HepG2 (cell line): Measurements from ENCODE around the gene BCL6. TPM values are rescaled to one million over a fixed set of nuclear protein-coding genes. Genes with fewer than 3 reads are reported as not detected.
A peak's percentile ranks its signal among the peaks of the same experiment; 100 is the strongest.

ENCODE experiments used
- FOSL2 ChIP-seq: sonication (generic); formaldehyde crosslinking; IDR thresholded peaks from 2 replicates; pipeline ENCODE4 v1.4.0; 2020; ENCODE audit warnings: missing genetic modification reagents
- GATAD1 ChIP-seq: IDR thresholded peaks from 2 replicates; pipeline ENCODE4 v1.6.1; 2016; ENCODE audit warnings: missing genetic modification reagents, missing compliant biosample characterization
- HNRNPK ChIP-seq: fragments of 200-400 bp; formaldehyde crosslinking; IDR thresholded peaks from 2 replicates; pipeline ENCODE4 v1.6.1; 2018; ENCODE audit warnings: low read length, low read depth, moderate library complexity, mild to moderate bottlenecking; ENCODE audit not compliant: poor library complexity, severe bottlenecking
- ISL2 ChIP-seq: sonication (generic); formaldehyde crosslinking; IDR thresholded peaks from 2 replicates; pipeline ENCODE4 v1.5.0; 2020; ENCODE audit warnings: missing genetic modification reagents
- PHF21A ChIP-seq: sonication (generic); formaldehyde crosslinking; IDR thresholded peaks from 2 replicates; pipeline ENCODE4 v1.5.0; 2020; ENCODE audit warnings: mild to moderate bottlenecking, missing genetic modification reagents
- SNAI1 ChIP-seq: sonication (generic); formaldehyde crosslinking; IDR thresholded peaks from 2 replicates; pipeline ENCODE4 v1.5.0; 2020; ENCODE audit warnings: mild to moderate bottlenecking, missing genetic modification reagents, borderline replicate concordance
- WIZ ChIP-seq: sonication (generic); formaldehyde crosslinking; IDR thresholded peaks from 2 replicates; pipeline ENCODE4 v1.5.1; 2020; ENCODE audit warnings: mild to moderate bottlenecking, missing genetic modification reagents
- ZNF558 ChIP-seq: sonication (generic); formaldehyde crosslinking; IDR thresholded peaks from 2 replicates; pipeline ENCODE4 v1.9.0; 2022; ENCODE audit warnings: mild to moderate bottlenecking, missing genetic modification reagents, borderline replicate concordance
- ZNF570 ChIP-seq: sonication (generic); formaldehyde crosslinking; IDR thresholded peaks from 2 replicates; pipeline ENCODE4 v1.4.0; 2020; ENCODE audit warnings: mild to moderate bottlenecking, missing genetic modification reagents, borderline replicate concordance
- ZNF790 ChIP-seq: sonication (generic); formaldehyde crosslinking; IDR thresholded peaks from 2 replicates; pipeline ENCODE4 v1.8.0; 2022; ENCODE audit warnings: missing genetic modification reagents, mild to moderate bottlenecking, borderline replicate concordance
- polyA plus RNA-seq, 8 experiments: library from polyadenylated mRNA; depleted of rRNA in 3 of 8; stranded (reverse) in 7 of 8; unstranded in 1 of 8; fragments of >200 nt; fragmentation: Illumina TruSeq in 4 of 8; extraction: Trizol in 4 of 8; gene quantifications; 2 replicates each; pipeline versions ENCODE4 v1.2.1 to v1.2.3, GENCODE V29; 2011 to 2016; ENCODE audit warnings: low read depth in 4 of 8, missing spikeins in 1 of 8, mixed read lengths in 1 of 8; ENCODE audit not compliant: insufficient read depth in 1 of 8
- total RNA-seq, 5 experiments: library from RNA; depleted of rRNA; stranded (reverse); fragments of >200 nt; fragmentation: Illumina TruSeq; extraction: Trizol; gene quantifications; 2 replicates each; pipeline ENCODE4 v1.2.3, GENCODE V29; 2016; ENCODE audit warnings: low read depth in 1 of 5
- TF ChIP-seq, protein P1 (sequence below): sonication (generic); formaldehyde crosslinking; IDR thresholded peaks from 2 replicates; pipeline ENCODE4 v1.4.0; 2020; ENCODE audit warnings: missing genetic modification reagents
- TF ChIP-seq, protein P2 (sequence below): sonication (generic); formaldehyde crosslinking; IDR thresholded peaks from 2 replicates; pipeline ENCODE4 v1.8.1; 2023; ENCODE audit warnings: mild to moderate bottlenecking, missing genetic modification reagents
- TF ChIP-seq, protein P3 (sequence below): sonication (generic); formaldehyde crosslinking; IDR thresholded peaks from 2 replicates; pipeline ENCODE4 v1.4.0; 2020; ENCODE audit warnings: mild to moderate bottlenecking, missing genetic modification reagents
- TF ChIP-seq, protein P4 (sequence below): IDR thresholded peaks from 2 replicates; pipeline ENCODE4 v1.4.0; 2020; ENCODE audit warnings: mild to moderate bottlenecking, missing genetic modification reagents
- TF ChIP-seq, protein P5 (sequence below): conservative IDR thresholded peaks from 2 replicates; pipeline ENCODE4 v1.6.1; 2018; ENCODE audit warnings: missing genetic modification reagents

Gene BCL6
- total and polyA plus RNA-seq, 2 of the 13 experiments (the other 11 are each of a cell fraction or from before 2014, with no cell fraction given): 21.2 to 53.7 TPM

DNA sequence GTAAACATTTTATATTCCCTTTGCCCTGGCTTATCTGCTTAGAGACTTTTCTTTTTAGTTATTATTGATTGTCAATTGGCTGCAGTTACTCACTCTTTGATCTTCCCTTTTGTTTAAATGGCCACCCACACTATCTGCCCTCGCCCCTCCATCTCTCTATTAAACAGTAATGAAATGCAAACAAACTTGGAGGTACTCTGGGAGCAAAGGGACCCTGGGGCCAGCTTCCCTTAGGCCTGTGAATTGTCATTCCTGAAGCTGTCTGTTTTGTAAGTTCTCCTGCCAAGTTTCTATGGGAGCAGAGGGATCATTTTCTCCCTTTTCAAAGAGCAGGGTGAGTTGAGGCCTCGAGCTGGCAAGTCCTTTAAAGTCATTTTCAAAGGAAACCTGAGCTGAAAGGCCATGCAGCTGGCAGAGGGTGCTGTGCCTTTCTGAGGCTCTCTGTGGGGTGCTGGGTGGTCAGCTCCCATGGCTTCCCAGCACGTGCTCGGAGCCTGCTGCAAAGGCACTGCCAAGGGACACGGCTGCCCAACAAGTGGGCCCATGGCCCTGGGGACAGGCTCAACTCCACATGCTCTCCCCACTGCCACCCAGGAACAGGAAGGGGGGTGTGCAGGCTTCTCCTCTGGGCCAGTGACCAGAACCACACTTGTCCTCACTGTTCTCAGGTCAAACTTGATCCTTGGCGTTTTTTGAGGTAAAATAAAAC, 25.5 kb downstream of the BCL6 start (continued):
- TF ChIP-seq, protein P1, sequence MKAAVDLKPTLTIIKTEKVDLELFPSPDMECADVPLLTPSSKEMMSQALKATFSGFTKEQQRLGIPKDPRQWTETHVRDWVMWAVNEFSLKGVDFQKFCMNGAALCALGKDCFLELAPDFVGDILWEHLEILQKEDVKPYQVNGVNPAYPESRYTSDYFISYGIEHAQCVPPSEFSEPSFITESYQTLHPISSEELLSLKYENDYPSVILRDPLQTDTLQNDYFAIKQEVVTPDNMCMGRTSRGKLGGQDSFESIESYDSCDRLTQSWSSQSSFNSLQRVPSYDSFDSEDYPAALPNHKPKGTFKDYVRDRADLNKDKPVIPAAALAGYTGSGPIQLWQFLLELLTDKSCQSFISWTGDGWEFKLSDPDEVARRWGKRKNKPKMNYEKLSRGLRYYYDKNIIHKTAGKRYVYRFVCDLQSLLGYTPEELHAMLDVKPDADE (CRISPR knock-in tag): no peak
- TF ChIP-seq ISL2 (peak; percentile 95), HNRNPK (no peak), FOSL2 (peak; percentile 63; the same call in 1 of the 2 replicates), GATAD1 (CRISPR knock-in tag) (no peak), PHF21A (peak; percentile 85), WIZ (CRISPR knock-in tag) (no peak), ZNF570 (CRISPR knock-in tag) (no peak), ZNF558 (CRISPR knock-in tag) (no peak), ZNF790 (CRISPR knock-in tag) (no peak), SNAI1 (CRISPR knock-in tag) (no peak)
- TF ChIP-seq, protein P2, sequence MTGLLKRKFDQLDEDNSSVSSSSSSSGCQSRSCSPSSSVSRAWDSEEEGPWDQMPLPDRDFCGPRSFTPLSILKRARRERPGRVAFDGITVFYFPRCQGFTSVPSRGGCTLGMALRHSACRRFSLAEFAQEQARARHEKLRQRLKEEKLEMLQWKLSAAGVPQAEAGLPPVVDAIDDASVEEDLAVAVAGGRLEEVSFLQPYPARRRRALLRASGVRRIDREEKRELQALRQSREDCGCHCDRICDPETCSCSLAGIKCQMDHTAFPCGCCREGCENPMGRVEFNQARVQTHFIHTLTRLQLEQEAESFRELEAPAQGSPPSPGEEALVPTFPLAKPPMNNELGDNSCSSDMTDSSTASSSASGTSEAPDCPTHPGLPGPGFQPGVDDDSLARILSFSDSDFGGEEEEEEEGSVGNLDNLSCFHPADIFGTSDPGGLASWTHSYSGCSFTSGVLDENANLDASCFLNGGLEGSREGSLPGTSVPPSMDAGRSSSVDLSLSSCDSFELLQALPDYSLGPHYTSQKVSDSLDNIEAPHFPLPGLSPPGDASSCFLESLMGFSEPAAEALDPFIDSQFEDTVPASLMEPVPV (CRISPR knock-in tag): 0 out of 2 replicates have a peak, but pooled peaks have one; percentile 43
- TF ChIP-seq, protein P3, sequence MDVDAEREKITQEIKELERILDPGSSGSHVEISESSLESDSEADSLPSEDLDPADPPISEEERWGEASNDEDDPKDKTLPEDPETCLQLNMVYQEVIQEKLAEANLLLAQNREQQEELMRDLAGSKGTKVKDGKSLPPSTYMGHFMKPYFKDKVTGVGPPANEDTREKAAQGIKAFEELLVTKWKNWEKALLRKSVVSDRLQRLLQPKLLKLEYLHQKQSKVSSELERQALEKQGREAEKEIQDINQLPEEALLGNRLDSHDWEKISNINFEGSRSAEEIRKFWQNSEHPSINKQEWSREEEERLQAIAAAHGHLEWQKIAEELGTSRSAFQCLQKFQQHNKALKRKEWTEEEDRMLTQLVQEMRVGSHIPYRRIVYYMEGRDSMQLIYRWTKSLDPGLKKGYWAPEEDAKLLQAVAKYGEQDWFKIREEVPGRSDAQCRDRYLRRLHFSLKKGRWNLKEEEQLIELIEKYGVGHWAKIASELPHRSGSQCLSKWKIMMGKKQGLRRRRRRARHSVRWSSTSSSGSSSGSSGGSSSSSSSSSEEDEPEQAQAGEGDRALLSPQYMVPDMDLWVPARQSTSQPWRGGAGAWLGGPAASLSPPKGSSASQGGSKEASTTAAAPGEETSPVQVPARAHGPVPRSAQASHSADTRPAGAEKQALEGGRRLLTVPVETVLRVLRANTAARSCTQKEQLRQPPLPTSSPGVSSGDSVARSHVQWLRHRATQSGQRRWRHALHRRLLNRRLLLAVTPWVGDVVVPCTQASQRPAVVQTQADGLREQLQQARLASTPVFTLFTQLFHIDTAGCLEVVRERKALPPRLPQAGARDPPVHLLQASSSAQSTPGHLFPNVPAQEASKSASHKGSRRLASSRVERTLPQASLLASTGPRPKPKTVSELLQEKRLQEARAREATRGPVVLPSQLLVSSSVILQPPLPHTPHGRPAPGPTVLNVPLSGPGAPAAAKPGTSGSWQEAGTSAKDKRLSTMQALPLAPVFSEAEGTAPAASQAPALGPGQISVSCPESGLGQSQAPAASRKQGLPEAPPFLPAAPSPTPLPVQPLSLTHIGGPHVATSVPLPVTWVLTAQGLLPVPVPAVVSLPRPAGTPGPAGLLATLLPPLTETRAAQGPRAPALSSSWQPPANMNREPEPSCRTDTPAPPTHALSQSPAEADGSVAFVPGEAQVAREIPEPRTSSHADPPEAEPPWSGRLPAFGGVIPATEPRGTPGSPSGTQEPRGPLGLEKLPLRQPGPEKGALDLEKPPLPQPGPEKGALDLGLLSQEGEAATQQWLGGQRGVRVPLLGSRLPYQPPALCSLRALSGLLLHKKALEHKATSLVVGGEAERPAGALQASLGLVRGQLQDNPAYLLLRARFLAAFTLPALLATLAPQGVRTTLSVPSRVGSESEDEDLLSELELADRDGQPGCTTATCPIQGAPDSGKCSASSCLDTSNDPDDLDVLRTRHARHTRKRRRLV: no peak
- TF ChIP-seq, protein P4, sequence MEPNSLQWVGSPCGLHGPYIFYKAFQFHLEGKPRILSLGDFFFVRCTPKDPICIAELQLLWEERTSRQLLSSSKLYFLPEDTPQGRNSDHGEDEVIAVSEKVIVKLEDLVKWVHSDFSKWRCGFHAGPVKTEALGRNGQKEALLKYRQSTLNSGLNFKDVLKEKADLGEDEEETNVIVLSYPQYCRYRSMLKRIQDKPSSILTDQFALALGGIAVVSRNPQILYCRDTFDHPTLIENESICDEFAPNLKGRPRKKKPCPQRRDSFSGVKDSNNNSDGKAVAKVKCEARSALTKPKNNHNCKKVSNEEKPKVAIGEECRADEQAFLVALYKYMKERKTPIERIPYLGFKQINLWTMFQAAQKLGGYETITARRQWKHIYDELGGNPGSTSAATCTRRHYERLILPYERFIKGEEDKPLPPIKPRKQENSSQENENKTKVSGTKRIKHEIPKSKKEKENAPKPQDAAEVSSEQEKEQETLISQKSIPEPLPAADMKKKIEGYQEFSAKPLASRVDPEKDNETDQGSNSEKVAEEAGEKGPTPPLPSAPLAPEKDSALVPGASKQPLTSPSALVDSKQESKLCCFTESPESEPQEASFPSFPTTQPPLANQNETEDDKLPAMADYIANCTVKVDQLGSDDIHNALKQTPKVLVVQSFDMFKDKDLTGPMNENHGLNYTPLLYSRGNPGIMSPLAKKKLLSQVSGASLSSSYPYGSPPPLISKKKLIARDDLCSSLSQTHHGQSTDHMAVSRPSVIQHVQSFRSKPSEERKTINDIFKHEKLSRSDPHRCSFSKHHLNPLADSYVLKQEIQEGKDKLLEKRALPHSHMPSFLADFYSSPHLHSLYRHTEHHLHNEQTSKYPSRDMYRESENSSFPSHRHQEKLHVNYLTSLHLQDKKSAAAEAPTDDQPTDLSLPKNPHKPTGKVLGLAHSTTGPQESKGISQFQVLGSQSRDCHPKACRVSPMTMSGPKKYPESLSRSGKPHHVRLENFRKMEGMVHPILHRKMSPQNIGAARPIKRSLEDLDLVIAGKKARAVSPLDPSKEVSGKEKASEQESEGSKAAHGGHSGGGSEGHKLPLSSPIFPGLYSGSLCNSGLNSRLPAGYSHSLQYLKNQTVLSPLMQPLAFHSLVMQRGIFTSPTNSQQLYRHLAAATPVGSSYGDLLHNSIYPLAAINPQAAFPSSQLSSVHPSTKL: peak; percentile 84
- TF ChIP-seq, protein P5, sequence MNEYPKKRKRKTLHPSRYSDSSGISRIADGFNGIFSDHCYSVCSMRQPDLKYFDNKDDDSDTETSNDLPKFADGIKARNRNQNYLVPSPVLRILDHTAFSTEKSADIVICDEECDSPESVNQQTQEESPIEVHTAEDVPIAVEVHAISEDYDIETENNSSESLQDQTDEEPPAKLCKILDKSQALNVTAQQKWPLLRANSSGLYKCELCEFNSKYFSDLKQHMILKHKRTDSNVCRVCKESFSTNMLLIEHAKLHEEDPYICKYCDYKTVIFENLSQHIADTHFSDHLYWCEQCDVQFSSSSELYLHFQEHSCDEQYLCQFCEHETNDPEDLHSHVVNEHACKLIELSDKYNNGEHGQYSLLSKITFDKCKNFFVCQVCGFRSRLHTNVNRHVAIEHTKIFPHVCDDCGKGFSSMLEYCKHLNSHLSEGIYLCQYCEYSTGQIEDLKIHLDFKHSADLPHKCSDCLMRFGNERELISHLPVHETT (CRISPR knock-in tag): no peak
